GM10847 (cell line): Measurements from ENCODE around the gene ICAM3.

Source experiments
- POLR2A ChIP-seq: IDR thresholded peaks from 2 replicates; pipeline ENCODE4 v1.6.1; 2011; ENCODE audit not compliant: insufficient read length; ENCODE audit errors: extremely low read depth

Gene ICAM3, protein sequence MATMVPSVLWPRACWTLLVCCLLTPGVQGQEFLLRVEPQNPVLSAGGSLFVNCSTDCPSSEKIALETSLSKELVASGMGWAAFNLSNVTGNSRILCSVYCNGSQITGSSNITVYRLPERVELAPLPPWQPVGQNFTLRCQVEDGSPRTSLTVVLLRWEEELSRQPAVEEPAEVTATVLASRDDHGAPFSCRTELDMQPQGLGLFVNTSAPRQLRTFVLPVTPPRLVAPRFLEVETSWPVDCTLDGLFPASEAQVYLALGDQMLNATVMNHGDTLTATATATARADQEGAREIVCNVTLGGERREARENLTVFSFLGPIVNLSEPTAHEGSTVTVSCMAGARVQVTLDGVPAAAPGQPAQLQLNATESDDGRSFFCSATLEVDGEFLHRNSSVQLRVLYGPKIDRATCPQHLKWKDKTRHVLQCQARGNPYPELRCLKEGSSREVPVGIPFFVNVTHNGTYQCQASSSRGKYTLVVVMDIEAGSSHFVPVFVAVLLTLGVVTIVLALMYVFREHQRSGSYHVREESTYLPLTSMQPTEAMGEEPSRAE

DNA sequence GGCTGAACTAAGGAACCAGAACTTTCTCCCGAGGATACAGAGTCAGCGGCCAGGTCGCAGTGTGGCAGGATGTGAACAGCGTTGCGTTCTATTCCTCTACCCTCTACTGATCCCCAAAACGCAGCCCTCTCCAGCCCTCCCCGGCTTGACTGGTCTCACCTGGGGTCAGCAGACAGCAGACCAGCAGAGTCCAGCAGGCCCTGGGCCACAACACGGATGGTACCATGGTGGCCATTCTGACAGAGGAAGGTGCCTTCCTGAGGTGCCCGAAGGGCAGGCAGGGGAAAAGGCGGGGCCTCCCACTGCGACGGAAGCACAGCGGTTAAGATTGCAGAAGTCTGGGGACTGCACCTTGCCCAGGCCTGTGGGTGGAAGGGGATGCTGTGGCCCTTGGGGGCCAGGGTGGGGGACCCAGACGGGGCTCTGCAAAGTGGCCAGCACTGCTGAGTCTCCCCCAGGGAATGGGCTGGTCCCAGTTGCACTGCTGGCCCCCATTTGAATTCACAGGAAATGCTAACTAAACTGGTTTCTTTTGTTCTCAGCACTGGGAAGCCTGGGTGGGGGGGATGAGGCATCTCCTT lies at the start of gene ICAM3:
Gene ICAM3 (minus strand): TSS at position 245 of the 581 bp plus-strand sequence. CDS start 10 bp downstream, at position 235.
- TF ChIP-seq POLR2A: peak; percentile 82

DNA sequence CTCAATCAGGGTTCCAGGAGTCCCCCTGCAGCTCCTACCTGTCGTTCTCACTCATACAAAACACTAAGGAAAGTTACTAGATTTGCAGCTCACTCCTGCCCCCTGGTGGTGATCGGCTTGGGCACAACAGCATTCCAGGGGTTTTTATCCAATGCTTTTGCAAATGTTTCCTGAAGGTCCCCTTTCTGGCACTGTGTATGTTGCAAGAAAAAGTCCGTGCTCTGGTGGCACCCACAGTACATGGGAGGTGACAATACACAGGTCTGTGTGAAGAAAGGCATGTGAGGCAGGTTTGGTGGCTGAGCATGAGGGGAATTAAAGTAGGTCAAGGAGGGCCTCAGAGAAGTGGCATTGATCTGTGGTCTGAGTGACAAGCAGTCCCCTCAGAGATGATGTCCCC lies 49.5 kb upstream of the ICAM3 start:
- TF ChIP-seq POLR2A: no peak

DNA sequence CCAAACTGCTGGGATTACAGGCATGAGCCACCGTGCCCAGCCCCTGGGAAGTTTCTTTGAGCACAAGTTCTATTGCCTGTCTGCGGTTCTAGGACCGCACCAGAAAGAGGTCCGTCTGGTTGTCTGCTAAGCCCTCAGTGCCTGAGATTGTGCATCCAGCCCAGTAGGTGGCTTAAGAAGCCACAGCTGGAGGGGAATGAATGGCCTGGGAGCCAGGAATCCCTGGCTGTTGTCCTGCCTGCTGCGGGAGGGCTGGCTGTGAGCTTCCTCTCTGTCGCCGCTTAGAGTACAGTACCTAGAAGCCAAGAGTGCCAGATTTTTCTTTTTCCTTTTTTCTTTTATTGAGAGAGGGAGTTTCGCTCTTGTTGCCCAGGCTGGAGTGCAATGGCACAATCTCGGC lies 45.2 kb upstream of the ICAM3 start:
- TF ChIP-seq POLR2A: no peak

DNA sequence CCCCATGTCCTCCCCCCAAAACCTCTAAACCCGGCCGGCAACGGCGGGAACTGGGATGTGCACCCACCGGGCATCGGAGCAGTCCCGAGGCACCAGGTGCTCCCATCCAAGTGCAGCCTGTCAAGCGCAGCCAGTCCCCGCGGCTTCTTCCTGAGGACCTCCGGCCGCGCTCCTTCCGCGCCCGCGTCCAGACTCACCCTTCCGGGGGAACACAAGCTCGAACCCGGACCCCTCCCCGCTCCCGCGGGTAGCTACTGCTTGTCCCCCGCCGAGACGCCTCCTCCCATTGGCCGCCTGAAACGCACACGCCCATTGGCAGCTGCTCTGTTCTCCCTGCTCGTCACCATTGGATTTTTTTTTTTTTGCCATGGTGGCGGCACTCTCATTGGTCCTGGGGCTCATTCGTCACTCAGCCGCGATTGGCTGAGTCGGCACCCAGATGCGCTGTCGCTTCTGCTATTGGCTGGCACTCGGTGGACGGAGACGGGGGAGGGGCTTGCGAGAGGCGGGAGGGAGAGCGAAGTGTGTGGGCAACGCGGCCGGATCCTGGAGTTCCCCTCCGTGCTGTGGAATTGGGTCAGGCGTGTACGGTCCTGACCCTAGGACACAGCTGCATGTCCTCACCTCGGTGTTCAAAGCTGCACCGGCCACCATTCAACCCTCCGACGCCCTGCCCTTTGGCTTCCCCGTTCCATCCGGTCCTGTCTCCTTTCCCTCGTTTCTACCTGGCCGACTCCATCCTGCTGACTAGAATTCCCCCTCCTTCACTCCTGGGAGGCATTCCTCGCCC lies 41.1 kb upstream of the ICAM3 start, which contains the start of gene TYK2:
Gene TYK2 (minus strand): TSS at position 260 of the 790 bp plus-strand sequence. CDS start 2,166 bp downstream, outside the sequence.
- TF ChIP-seq POLR2A: peak; percentile 71

DNA sequence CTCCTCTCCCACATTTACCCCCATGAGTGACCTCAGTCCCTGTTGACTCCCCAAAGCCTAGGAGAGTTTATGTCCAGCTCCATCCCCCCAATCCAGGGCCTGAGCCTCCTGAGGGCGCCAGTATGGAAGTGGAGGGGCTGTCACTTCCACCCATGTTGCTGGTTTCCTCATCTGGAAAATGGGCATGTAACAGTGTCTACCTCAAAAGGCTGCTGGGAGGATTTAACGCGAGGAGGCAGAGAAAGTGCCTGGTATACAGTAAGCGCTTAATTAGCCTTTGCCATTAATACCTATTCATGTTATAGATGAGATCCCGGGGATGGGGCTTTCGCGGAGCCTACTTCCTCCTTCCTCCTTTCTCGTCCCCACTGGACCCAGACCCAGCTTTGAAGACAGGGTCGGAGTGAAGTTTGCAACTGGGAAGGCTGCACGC lies 40.5 kb upstream of the ICAM3 start:
- no peak for TF ChIP-seq POLR2A

DNA sequence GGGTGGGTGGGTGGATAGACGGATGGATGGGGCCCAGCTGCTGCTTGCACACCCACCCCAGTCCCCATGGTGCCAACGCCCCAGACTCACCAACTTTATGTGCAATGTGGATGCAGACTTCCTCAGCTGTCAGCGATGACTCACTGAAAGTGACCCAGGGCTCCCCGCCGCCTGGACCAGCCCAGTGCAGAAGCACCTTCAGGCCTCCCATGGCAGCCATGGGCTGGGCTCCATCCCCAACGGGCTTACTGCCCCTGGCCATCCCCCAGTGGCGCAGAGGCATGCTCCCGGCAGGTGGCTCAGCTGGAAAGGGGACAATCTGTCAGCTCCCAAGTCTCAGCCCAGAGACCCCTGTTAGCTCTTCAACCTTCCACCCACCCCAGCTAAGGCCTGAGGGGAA lies 38.7 kb upstream of the ICAM3 start:
- TF ChIP-seq POLR2A: no peak

DNA sequence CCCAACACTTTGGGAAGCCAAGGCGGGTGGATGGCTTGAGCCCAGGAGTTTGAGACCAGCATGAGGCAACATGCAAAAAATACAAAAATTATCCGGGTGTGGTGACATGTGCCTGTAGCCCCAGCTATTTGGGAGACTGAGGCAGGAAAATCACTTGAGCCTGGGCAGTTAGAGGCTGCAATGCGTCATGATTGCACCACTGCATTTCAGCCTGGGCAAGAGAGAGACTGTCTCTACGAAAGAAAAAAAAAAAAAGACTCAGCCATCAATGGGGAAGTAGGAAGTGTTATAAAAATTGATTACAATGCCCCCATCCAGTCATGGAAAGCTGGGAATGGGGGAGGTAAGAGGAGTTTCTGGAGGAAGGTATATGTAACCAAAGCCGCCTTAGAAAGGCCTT lies 35.5 kb upstream of the ICAM3 start:
- no peak for TF ChIP-seq POLR2A

DNA sequence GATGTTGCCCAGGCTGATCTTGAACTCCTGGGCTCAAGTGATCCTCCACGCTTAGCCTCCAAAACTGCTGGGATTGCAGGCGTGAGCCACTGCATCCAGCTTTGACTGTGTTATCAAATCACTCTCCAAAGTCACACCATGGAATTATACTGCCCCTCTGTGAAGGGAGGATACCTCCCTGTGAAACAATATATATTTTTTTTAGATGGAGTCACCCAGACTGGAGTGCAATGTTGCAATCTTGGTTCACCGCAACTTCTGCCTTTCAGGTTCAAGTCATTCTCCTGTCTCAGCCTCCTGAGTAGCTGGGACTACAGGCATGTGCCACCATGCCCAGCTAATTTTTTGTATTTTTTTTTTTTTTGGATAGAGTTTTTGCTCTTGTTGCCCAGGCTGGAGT lies 33.3 kb upstream of the ICAM3 start:
- no peak for TF ChIP-seq POLR2A

DNA sequence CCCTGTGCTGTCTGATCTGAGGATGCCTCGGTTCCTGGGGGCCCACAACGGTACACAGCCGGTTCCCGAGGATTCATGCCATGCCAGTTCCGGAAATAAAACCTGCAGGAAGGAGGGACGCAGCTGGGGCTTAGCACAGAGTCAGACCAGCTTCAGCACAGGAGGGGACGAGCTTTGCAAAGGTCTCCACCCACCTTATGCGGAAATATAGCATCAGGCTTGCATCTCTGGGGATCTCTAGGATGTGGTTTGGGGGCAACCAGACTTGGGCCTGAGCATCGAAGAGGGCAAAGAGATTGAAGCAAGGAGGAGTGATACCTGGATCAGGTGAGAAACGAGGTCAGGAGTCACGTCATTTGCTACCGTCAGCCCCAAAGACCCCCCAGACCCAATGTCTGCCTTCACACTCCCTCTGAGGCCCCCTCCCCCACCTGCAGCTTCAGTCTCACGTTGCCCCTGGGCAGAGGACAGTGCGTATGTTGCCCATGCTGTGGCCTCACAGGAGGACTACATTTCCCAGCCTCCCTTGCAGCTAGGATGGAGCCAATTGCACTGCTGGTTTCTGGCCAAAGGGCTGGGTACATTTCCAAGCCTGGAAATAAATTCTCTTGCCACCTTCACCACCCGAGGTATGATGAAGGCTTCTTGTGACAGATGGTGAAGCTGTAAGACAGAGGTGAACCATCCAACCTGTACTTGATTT lies 28.8 kb upstream of the ICAM3 start:
- no peak for TF ChIP-seq POLR2A

DNA sequence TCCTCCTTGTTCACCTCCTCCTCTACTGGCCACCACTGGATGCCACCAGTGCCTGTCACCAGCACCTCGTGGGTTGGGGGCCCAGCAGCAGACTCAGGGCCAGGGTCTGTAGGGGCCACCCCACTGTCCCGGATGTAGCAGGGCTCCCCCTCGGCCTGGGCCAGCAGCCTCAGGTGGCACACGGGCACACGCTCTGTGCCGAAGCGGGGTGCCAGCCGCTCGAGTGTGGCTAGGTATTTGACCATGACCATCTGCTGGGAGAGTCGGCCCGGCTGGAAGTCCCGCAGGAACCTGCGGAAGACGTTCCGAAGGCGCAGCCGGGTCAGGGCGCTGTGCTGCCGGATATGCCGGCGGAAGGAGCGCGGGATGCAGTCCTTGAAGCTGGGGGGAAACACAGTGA lies 26.1 kb upstream of the ICAM3 start:
- no peak for TF ChIP-seq POLR2A

DNA sequence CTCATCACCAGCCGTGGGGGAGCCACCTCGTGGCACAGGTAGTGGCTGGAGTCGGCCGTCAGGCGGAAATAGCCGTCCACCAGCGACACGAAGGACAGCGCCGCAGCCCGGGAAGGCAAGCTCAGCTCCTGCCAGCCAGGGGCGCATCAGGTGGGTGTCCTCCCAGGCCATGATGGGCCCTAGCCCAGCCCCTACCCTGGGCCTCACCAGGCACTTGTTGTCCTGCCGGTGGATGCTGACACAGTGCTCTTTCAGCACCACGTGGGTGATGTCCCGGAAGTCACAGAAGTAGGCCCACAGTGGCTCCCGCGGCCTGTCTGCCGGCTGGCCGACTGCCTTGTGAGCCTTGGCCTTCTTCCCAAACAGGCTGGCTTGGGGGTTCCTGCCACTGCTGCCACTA lies 25.2 kb upstream of the ICAM3 start:
- no peak for TF ChIP-seq POLR2A

DNA sequence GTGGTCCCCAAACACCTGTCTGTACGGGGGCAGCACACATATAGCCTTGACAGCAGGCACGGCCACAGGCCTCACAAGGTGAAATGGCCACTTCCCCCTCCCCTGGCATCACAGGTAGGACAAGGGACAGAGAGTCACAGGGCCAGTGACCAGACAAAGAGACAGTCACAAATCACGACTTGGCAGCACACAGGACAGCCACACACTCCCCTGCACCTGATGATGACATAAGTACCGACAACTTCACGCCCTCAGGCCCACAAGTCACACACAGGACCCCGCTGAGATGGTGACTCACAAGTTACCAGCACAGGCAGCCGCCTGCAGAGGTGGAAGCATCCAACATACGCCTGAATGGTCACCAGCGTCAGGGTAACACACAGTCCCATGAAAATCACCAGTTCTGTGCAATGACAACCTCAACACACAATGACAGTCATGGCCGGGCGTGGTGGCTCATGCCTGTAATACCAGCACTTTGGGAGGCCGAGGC lies 24.4 kb upstream of the ICAM3 start:
- TF ChIP-seq POLR2A: no peak

DNA sequence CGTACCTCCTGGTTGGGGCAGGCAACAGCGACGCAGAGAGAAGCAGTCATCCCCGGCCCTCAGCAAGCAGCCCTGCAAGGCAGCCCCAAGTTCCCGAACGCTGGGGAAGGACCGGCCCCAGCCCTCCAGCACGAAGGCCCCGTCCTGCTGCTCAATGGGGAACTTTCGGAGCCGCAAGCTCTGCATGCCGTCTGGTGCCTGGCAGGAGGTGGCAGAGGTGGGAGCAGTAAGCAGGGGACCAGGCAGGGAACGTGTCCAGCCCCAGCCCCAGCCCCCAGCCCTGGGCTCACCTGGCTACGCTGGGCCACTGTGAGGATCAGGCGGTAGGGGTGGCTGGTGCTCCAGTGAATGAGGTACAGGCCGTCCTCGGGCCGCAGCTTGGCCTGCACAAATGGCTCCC lies 22.8 kb upstream of the ICAM3 start:
- TF ChIP-seq POLR2A: no peak

DNA sequence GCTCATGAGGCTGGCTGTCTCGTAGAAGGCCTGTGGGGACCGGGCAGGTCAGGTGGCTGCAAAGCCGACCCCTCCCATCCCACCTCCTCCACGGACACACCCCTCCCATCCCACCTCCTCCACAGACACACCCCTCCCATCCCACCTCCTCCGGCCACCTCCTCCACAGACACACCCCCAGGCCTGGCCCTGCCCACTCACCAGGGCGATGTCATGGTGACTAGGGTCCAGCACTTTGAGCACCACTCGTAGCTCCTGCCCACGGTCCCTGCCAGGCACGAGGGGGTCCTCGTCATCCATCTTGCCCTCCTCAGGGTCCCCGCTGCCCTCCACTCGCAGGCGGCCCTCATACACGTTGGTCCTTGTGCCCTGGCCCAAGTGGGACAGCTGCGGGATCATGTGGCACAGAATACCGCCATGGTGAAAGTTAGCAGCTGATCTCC lies 22.2 kb upstream of the ICAM3 start:
- no peak for TF ChIP-seq POLR2A

DNA sequence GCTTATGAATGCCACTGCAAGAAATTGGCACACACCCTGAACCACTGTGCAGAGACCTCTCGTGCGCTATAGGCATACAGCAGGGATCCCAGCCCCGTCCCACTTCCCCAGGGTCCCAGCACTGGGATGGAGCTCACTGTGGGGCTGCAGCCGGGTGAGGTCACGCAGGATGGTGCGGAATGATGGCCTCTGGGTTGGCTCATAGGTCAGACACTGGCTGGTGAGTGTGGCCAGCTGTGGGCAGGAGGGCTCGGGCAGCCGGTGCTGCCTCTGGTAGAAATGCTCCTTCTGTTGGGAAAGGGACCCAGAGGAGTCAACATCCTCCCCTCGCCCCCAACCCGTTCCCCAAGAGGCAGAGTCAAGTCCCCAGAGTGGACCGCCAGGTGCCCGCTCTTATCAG lies 17.0 kb upstream of the ICAM3 start:
- TF ChIP-seq POLR2A: no peak

DNA sequence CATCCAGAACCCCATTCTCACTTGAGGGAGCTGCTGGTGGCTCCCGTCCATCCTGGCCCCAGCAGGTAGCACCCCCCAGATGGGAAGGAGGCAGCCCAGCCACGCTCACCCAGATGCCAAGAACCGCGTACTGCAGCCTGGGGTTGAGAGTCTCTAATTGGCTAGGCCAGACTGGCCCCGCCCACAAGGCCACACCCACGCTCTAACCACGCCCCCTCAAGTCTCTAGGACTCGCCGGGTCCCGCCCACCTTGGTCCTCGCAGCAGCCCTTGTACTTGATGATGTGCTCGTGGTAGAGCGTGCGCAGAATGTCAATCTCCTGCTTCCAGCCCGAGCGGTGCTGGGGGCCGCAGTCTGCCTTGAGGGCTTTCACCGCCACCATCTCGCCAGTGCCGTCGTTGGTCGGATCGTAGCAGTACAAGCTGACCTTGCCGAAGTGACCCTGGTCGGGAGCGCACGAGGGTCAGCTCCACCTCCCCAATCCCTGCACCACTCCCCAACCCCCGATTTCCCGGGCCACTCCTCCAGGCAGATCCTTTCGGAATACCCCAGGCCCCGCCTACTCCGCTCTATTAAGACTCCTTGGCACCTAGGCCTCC lies 14.5 kb upstream of the ICAM3 start:
- no peak for TF ChIP-seq POLR2A
